A673 (cell line): Measurements from ENCODE around the gene S100A7A.

Source experiments
- EZH2 ChIP-seq: fragments of 200-600 bp; sonication (generic); IDR thresholded peaks from 2 replicates; pipeline ENCODE4 v1.6.1; 2017; ENCODE audit warnings: borderline replicate concordance, low read depth, mild to moderate bottlenecking, mixed read lengths, antibody characterized with exemption, low read length; ENCODE audit not compliant: poor library complexity, severe bottlenecking
- TF ChIP-seq, protein P1 (sequence below): fragments of 300-800, 200-600 bp; sonication (generic); conservative IDR thresholded peaks from 2 replicates; pipeline ENCODE4 v1.5.1; 2017; ENCODE audit warnings: low read depth, mild to moderate bottlenecking, antibody characterized with exemption, low read length, moderate library complexity, mixed read lengths

DNA sequence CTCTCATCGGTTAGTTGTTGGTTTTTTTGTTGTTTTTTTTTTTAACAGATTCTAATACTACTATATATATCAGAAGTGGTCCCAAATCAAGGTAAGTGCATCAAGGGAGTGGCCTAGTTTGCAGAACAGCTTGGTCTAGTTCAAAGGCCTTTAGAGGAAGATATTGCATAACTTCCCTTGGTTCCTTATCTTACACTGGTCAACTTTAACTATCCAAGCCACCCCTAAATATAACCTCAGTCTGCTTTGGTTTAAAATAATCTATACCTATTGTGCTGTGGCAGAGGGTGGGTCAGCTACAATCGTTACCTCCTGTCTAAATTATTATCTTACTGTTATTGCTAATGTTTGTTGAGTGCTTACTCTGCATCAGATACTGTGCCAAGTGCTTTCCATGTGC is 47.8 kb upstream of the S100A7A start:
- TF ChIP-seq, protein P1, sequence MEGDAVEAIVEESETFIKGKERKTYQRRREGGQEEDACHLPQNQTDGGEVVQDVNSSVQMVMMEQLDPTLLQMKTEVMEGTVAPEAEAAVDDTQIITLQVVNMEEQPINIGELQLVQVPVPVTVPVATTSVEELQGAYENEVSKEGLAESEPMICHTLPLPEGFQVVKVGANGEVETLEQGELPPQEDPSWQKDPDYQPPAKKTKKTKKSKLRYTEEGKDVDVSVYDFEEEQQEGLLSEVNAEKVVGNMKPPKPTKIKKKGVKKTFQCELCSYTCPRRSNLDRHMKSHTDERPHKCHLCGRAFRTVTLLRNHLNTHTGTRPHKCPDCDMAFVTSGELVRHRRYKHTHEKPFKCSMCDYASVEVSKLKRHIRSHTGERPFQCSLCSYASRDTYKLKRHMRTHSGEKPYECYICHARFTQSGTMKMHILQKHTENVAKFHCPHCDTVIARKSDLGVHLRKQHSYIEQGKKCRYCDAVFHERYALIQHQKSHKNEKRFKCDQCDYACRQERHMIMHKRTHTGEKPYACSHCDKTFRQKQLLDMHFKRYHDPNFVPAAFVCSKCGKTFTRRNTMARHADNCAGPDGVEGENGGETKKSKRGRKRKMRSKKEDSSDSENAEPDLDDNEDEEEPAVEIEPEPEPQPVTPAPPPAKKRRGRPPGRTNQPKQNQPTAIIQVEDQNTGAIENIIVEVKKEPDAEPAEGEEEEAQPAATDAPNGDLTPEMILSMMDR, result no peak
- no peak for TF ChIP-seq EZH2
